NCI-H446 (cell line): Measurements from ENCODE around the gene ASB2.
A peak's percentile ranks its signal among the peaks of the same experiment; 100 is the strongest.

ENCODE experiments used
- DNase-seq, 2 experiments: peaks; one replicate each; lab custom pipeline; 2025; lab: John Stamatoyannopoulos, UW

The ASB2 gene

GRCh38 chr14:93929048-93929535 lies 47.3 kb downstream of the ASB2 start:
- no peak for DNase-seq

- peak in 1 of 2 experiments; percentile 25 for DNase-seq
Measured at GRCh38 chr14:93928184-93929047, 48.0 kb downstream of the ASB2 start.

GRCh38 chr14:93927800-93928145 lies 48.6 kb downstream of the ASB2 start:
- DNase-seq = no peak

- no peak for DNase-seq
Measured at GRCh38 chr14:93926873-93927799, 49.2 kb downstream of the ASB2 start, which contains the start of gene FAM181A. Gene FAM181A (plus strand): TSS chr14:93927344. CDS start chr14:93928286, 942 bp downstream.

GRCh38 chr14:93926245-93926872 lies 50.0 kb downstream of the ASB2 start:
- no peak for DNase-seq

GRCh38 chr14:93925374-93925895 lies 50.9 kb downstream of the ASB2 start:
- no peak for DNase-seq

GRCh38 chr14:93924592-93925355 lies 51.6 kb downstream of the ASB2 start:
- DNase-seq = no peak

- DNase-seq = no peak
Measured at GRCh38 chr14:93923626-93924025, 52.7 kb downstream of the ASB2 start.

GRCh38 chr14:93921001-93921806 lies 55.2 kb downstream of the ASB2 start:
- DNase-seq = no peak

- no peak for DNase-seq
Measured at GRCh38 chr14:93917141-93917540, 59.2 kb downstream of the ASB2 start.

- no peak for DNase-seq
Measured at GRCh38 chr14:93916498-93916897, 59.9 kb downstream of the ASB2 start.

- no peak for DNase-seq
Measured at GRCh38 chr14:93915800-93916199, 60.6 kb downstream of the ASB2 start.

- DNase-seq = no peak
Measured at GRCh38 chr14:93915070-93915705, 61.2 kb downstream of the ASB2 start.

- DNase-seq = no peak
Measured at GRCh38 chr14:93914278-93914677, 62.1 kb downstream of the ASB2 start.

- DNase-seq = no peak
Measured at GRCh38 chr14:93912782-93913181, 63.6 kb downstream of the ASB2 start.

GRCh38 chr14:93911975-93912615 lies 64.3 kb downstream of the ASB2 start:
- no peak for DNase-seq

- no peak for DNase-seq
Measured at GRCh38 chr14:93909429-93910128, 66.8 kb downstream of the ASB2 start.
